Endothelial cell of umbilical vein (primary cell): Measurements from ENCODE around the gene DKK3. TPM values are rescaled to one million over a fixed set of nuclear protein-coding genes. Genes with fewer than 3 reads are reported as not detected.

Experiments
- BruUV-seq: library from RNA; stranded (reverse); fragments of 400-500 nt; replicated peaks from 2 replicates; lab custom pipeline; 2021; lab: Mats Ljungman, UMichigan
- CTCF ChIA-PET: fragments of 300-600, 350-600 bp; sonication (Branson Sonifier 250); formaldehyde crosslinking; loops from one replicate; lab custom pipeline; 2021; ENCODE audit warnings: antibody characterized with exemption, inconsistent platforms; lab: Charles Lee
- POLR2A ChIA-PET: fragments of 300-600, 350-600 bp; sonication (Branson Sonifier 250); formaldehyde crosslinking; loops from one replicate; lab custom pipeline; 2021; ENCODE audit warnings: antibody characterized with exemption, inconsistent platforms; lab: Charles Lee
- DNase-seq: peaks from one replicate; pipeline ENCODE4 v3.0.0-alpha.2; 2011; ENCODE audit warnings: low read depth, low spot score
- FAIRE-seq: peaks from 2 replicates; lab custom pipeline; 2011; peaks lifted over from hg19 to GRCh38; lab: Jason Lieb, UNC
- H2AFZ ChIP-seq: 2 replicates; pipeline ENCODE4 v1.6.0; 2012; ENCODE audit warnings: low read depth, low read length, control low read depth, inconsistent platforms
- H3K27ac ChIP-seq: 2 replicates; pipeline ENCODE4 v1.5.1; 2011; ENCODE audit warnings: low read depth, mild to moderate bottlenecking, control low read depth, low read length, moderate library complexity; ENCODE audit not compliant: insufficient read depth
- H3K27me3 ChIP-seq, 2 experiments: 2 replicates each; pipeline versions ENCODE4 v1.6.0 to v1.6.1; 2011; ENCODE audit warnings: low read length in 2 of 2, mixed read lengths in 1 of 2; ENCODE audit not compliant: control insufficient read depth in 2 of 2, insufficient read depth in 2 of 2
- H3K36me3 ChIP-seq, 2 experiments: 2 replicates in 1 of 2; 3 replicates in 1 of 2; pipeline ENCODE4 v1.5.1; 2011; ENCODE audit warnings: low read length in 2 of 2, mild to moderate bottlenecking in 1 of 2, moderate library complexity in 1 of 2; ENCODE audit not compliant: control insufficient read depth in 2 of 2, insufficient read depth in 2 of 2; ENCODE audit errors: extremely low read depth in 1 of 2
- H3K4me1 ChIP-seq: 3 replicates; pipeline ENCODE4 v1.5.1; 2011; ENCODE audit warnings: mild to moderate bottlenecking, low read length; ENCODE audit not compliant: control insufficient read depth, insufficient read depth; ENCODE audit errors: extremely low read depth
- H3K4me2 ChIP-seq: 2 replicates; pipeline ENCODE4 v1.6.1; 2011; ENCODE audit warnings: low read length, control low read depth, mixed read lengths; ENCODE audit not compliant: insufficient read depth
- H3K4me3 ChIP-seq, 3 experiments: fragments of 200-600 bp in 1 of 3; sonication (generic), shearing (Covaris generic) in 1 of 3; replicated peaks in 1 of 3; 2 replicates each; pipeline ENCODE4 v1.5.1; 2011 to 2016; ENCODE audit warnings: control low read depth in 3 of 3, low read length in 3 of 3, mild to moderate bottlenecking in 2 of 3, inconsistent platforms in 1 of 3, low read depth in 1 of 3, moderate library complexity in 1 of 3; ENCODE audit not compliant: insufficient read depth in 1 of 3
- H3K79me2 ChIP-seq: 2 replicates; pipeline ENCODE4 v1.6.0; 2012; ENCODE audit warnings: low read length, inconsistent platforms; ENCODE audit not compliant: control insufficient read depth, insufficient read depth
- H3K9ac ChIP-seq: replicated peaks from 2 replicates; pipeline ENCODE3; 2011; ENCODE audit warnings: low read length, control low read depth; ENCODE audit not compliant: insufficient read depth; ENCODE audit errors: extremely low read depth
- H3K9me1 ChIP-seq: replicated peaks from 3 replicates; pipeline ENCODE4 v1.6.0; 2011; ENCODE audit warnings: mild to moderate bottlenecking, low read length; ENCODE audit not compliant: control insufficient read depth, insufficient read depth; ENCODE audit errors: extremely low read depth
- H3K9me3 ChIP-seq: replicated peaks from 2 replicates; pipeline ENCODE4 v1.5.1; 2012; ENCODE audit warnings: low read length, inconsistent platforms; ENCODE audit not compliant: control insufficient read depth, insufficient read depth
- H4K20me1 ChIP-seq: replicated peaks from 2 replicates; pipeline ENCODE3; 2011; ENCODE audit warnings: mild to moderate bottlenecking, low read length; ENCODE audit not compliant: control insufficient read depth, insufficient read depth; ENCODE audit errors: extremely low read depth
- MAX ChIP-seq: IDR thresholded peaks from 2 replicates; pipeline ENCODE4 v1.6.1; 2011; ENCODE audit not compliant: insufficient read depth, insufficient read length
- dilution Hi-C: fragments of 300-500 bp; cut with MboI; formaldehyde crosslinking; loops from one replicate; pipeline ENCODE4 v1.15.0; 2019; ENCODE audit warnings: low sequenced_read_pairs; ENCODE audit not compliant: extremely low pct_ligation_motif_present
- intact Hi-C: fragments of 100-400 bp; cut with micrococcal nuclease; formaldehyde crosslinking; loops from one replicate; pipeline ENCODE4 v1.10.0; 2022
- polyA plus RNA-seq, 4 experiments: library from polyadenylated mRNA; depleted of rRNA in 3 of 4; stranded (reverse) in 3 of 4; unstranded in 1 of 4; fragments of >200 nt; gene quantifications; 2 replicates each; pipeline versions ENCODE4 v1.2.1 to v1.2.3, GENCODE V29; 2011 to 2012; ENCODE audit warnings: missing spikeins in 1 of 4
- total RNA-seq: library from RNA; stranded (reverse); gene quantifications from 2 replicates; pipeline ENCODE4 v1.2.3, GENCODE V29; 2021

The DKK3 gene
- total and polyA plus RNA-seq, 2 donors (not counting 3 experiments of a cell fraction or from before 2014, with no cell fraction given), result 131 to 335 TPM

DNA sequence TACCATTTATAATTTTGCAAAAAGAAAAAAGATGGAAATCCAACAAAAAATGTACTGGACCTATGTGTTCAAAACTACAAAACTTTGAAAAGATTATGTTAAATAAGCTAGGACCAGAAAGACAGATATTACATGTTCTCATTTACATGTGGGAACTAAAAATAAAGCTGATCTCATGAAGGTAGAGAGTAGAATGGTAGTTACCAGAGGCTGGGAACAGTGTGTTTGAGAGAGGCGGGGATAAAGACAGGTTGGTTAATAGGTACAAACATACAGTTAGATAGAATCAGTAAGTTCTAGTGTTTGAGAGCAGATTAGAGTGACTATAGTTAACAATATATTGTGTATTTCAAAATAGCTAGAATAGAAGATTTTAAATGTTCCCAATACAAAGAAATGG is 95.0 kb downstream of the DKK3 start:
- no peak overlapping the region for H3K4me3 ChIP-seq
- H3K36me3 ChIP-seq, result peaks cover 4 to 5% of the 10 kb centered on the region in 2 experiments
- H3K4me2 ChIP-seq, result no peak overlapping the region
- no TSS peak for BruUV-seq
- ChIA-PET CTCF (interaction anchor here (0.9 to 1.2 kb wide), 2 partner anchors 18 to 31 kb away, joined by 3 read pairs; no protein-coding TSS in a partner anchor), POLR2A (no interaction called here)
- dilution Hi-C loops, result no loop called here
- FAIRE-seq (no peak), DNase-seq (no peak)
- H3K79me2 ChIP-seq, result no peaks in the 10 kb centered on the region
- TF ChIP-seq MAX, result no peak
- no peaks in the 10 kb centered on the region for H3K9me3 ChIP-seq
- H2AFZ ChIP-seq, result no peak overlapping the region
- no peaks in the 10 kb centered on the region for H4K20me1 ChIP-seq
- H3K27me3 ChIP-seq, result no peaks in the 10 kb centered on the region
- no peaks in the 10 kb centered on the region for H3K4me1 ChIP-seq
- no peak overlapping the region for H3K9ac ChIP-seq
- H3K27ac ChIP-seq, result no peak overlapping the region
- intact Hi-C loops, result loop anchor here (5.0 kb wide), 1 partner anchor 46 kb away; no protein-coding TSS in a partner anchor
- H3K9me1 ChIP-seq, result no peaks in the 10 kb centered on the region

Other genes starting within 250 kb of the DKK3 start
- gene USP47, start 166.7 kb downstream of the DKK3 start, total RNA-seq, result 38.0 and 41.5 TPM in 2 replicates
- gene USP47, start 166.7 kb downstream of the DKK3 start, polyA plus RNA-seq, result 5.2 and 7.8 TPM in 2 replicates
- 200 and 222 TPM in 2 replicates for gene MICAL2, start 102.0 kb upstream of the DKK3 start, total RNA-seq
- gene MICAL2, start 102.0 kb upstream of the DKK3 start, polyA plus RNA-seq, result 64.7 and 67.6 TPM in 2 replicates